ENCODE results near the gene TMX1.

DNA sequence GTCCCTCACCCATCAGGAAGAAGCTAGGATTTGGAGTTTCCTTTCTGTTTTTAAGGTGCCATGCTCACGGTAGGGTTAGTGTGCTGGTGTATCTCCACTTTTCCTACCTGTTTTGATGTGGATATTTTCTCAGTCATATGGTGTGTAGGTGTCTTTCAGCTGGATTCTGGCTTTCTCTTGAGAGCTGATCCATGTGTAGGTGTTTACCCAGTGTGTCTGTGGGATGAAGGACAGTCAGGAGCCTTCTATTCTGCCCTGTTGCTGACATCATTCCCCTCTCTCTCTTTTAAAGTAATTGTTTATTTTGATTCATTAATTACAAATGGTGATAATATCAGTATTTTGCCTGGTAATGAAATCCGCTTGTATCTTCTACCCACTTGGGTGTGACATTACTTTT, 22.8 kb downstream of the TMX1 start:
- TF ChIP-seq, protein P1, sequence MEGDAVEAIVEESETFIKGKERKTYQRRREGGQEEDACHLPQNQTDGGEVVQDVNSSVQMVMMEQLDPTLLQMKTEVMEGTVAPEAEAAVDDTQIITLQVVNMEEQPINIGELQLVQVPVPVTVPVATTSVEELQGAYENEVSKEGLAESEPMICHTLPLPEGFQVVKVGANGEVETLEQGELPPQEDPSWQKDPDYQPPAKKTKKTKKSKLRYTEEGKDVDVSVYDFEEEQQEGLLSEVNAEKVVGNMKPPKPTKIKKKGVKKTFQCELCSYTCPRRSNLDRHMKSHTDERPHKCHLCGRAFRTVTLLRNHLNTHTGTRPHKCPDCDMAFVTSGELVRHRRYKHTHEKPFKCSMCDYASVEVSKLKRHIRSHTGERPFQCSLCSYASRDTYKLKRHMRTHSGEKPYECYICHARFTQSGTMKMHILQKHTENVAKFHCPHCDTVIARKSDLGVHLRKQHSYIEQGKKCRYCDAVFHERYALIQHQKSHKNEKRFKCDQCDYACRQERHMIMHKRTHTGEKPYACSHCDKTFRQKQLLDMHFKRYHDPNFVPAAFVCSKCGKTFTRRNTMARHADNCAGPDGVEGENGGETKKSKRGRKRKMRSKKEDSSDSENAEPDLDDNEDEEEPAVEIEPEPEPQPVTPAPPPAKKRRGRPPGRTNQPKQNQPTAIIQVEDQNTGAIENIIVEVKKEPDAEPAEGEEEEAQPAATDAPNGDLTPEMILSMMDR (IDR thresholded peaks at IDR 0.05), result no peak
- TF ChIP-seq POLR2A (IDR thresholded peaks at IDR 0.05), result no peak

Data from testis (tissue), 2 donors.